Epithelial cell of umbilical artery (primary cell): ENCODE measurements around the gene POLDIP3. TPM values are rescaled to one million over a fixed set of nuclear protein-coding genes. Genes with fewer than 3 reads are reported as not detected.

Source experiments
- total RNA-seq: library from RNA; depleted of rRNA; stranded (reverse); fragments of >200 nt; gene quantifications from 2 replicates; pipeline ENCODE4 v1.2.3, GENCODE V29; 2014

Gene POLDIP3
- 17.2 and 21.0 TPM in 2 replicates for total RNA-seq

GRCh38 chr22:42614312-42615091 is at the start of gene POLDIP3:
Gene POLDIP3, minus strand, starts transcription at chr22:42614883. Its CDS starts 26 bp downstream, at chr22:42614857.

GRCh38 chr22:42649246-42650099 is 34.8 kb upstream of the POLDIP3 start, which contains the start of gene CYB5R3:
Gene CYB5R3, minus strand, starts transcription at chr22:42649392. Its CDS starts 77 bp downstream, at chr22:42649315.

GRCh38 chr22:42553475-42554361 is 61.0 kb downstream of the POLDIP3 start, which contains the start of gene SERHL2:
Gene SERHL2, plus strand, starts transcription at chr22:42553956. Its CDS starts 65 bp downstream, at chr22:42554021.

Other genes with a start within 250 kb of the POLDIP3 start
- not detected in 2 replicates for gene NFAM1, start 182.5 kb downstream of the POLDIP3 start, total RNA-seq
- gene RRP7A, start 95.1 kb downstream of the POLDIP3 start, total RNA-seq, result 32.2 and 33.0 TPM in 2 replicates
- gene SERHL2, start 60.9 kb downstream of the POLDIP3 start, total RNA-seq, result 0.61 and 1.9 TPM in 2 replicates
- gene ATP5MGL, start 25.7 kb upstream of the POLDIP3 start, total RNA-seq, result 0.30 TPM in 1 of 2 replicates, not detected in the other
- gene CYB5R3, start 34.5 kb upstream of the POLDIP3 start, total RNA-seq, result 30.5 and 33.8 TPM in 2 replicates
- 9.4 and 17.8 TPM in 2 replicates for gene A4GALT, start 106.0 kb upstream of the POLDIP3 start, total RNA-seq
- gene ARFGAP3, start 242.4 kb upstream of the POLDIP3 start, total RNA-seq, result 66.9 and 87.7 TPM in 2 replicates